ENCODE data around the gene RYR2. TPM values are rescaled to one million over a fixed set of nuclear protein-coding genes. Genes with fewer than 3 reads are reported as not detected.
A peak's percentile ranks its signal among the peaks of the same experiment; 100 is the strongest.

RYR2 gene
- polyA plus RNA-seq, 1 of the 3 experiments (the other 2 are of a cell fraction) = under 0.01 TPM

- TF ChIP-seq ZBTB33 (IDR thresholded peaks at IDR 0.05; ENCODE audit: borderline replicate concordance, low read depth) = no peak
- no peak for TF ChIP-seq RXRA (IDR thresholded peaks at IDR 0.05; ENCODE audit: borderline replicate concordance, low read depth)
- TF ChIP-seq FOXM1 (IDR thresholded peaks at IDR 0.05; ENCODE audit: low read depth) = no peak
- TF ChIP-seq GABPA (IDR thresholded peaks at IDR 0.05; ENCODE audit: low read depth) = no peak
These were observed 821.2 kb downstream of the RYR2 start (continued) for GRCh38 chr1:237863234-237863633.

GRCh38 chr1:237864338-237865244 lies 822.6 kb downstream of the RYR2 start:
- Histone ChIP-seq H2AFZ (ENCODE audit: low read depth) (peak overlapping the region; percentile 59), H3K9me2 (no peaks in the 10 kb centered on the region), H3K4me2 (peak overlapping the region; percentile 73; the same call in 1 of the 2 replicates), H3K27me3 (ENCODE audit: insufficient read depth) (no peaks in the 10 kb centered on the region), H3K9me3 (no peaks in the 10 kb centered on the region), H3K79me2 (ENCODE audit: insufficient read depth) (no peaks in the 10 kb centered on the region), H3K4me1 (ENCODE audit: control insufficient read depth in 1 of 2, insufficient read depth in 2 of 2, low read depth in 1 of 2, low read length in 1 of 2) (peaks cover 0 to 7% of the 10 kb centered on the region in 2 experiments; a peak in 2 of 4 replicates), H3K36me3 (replicated peaks in 1 of 2; ENCODE audit: control insufficient read depth in 1 of 2, insufficient read depth in 2 of 2, low read length in 1 of 2) (no peaks in the 10 kb centered on the region), H4K20me1 (ENCODE audit: insufficient read depth) (no peaks in the 10 kb centered on the region), H3K27ac (ENCODE audit: low read depth in 2 of 2, low read length in 1 of 2) (peak overlapping the region in 1 of 2 experiments; percentile 74; a peak in 2 of 4 replicates), H3K9ac (no peak overlapping the region), H3K4me3 (ENCODE audit: low read depth in 2 of 2, low read length in 1 of 2) (peak overlapping the region; percentile 31 to 60), H3F3A (replicated peaks; ENCODE audit: insufficient read depth) (no peaks in the 10 kb centered on the region)
- DNase-seq = peak; percentile 81
- ChIA-PET POLR2A (no interaction called here), CTCF (interaction anchor here (0.6 to 8.8 kb wide), 115 partner anchors 9 to 1970 kb away, joined by 3 to 126 read pairs (median 3); partner anchors contain the start of genes CHRM3 and ZP4)
- WGBS (ENCODE audit: low lambda C conversion rate) = 29% methylated on average over 9 of the region's 25 CpGs
- TF ChIP-seq SMC3 (IDR thresholded peaks at IDR 0.05; ENCODE audit: low read depth, low read length) (peak; percentile 93), USF1 (IDR thresholded peaks at IDR 0.05; ENCODE audit: borderline replicate concordance, low read depth) (peak; percentile 57; the same call in 1 of the 2 replicates), YY1 (IDR thresholded peaks at IDR 0.05; ENCODE audit: low read depth) (no peak), RXRA (IDR thresholded peaks at IDR 0.05; ENCODE audit: borderline replicate concordance, low read depth) (no peak; the same call in 1 of the 2 replicates), FOXM1 (IDR thresholded peaks at IDR 0.05; ENCODE audit: low read depth) (no peak), GABPA (IDR thresholded peaks at IDR 0.05; ENCODE audit: low read depth) (no peak), RCOR1 (IDR thresholded peaks at IDR 0.05; ENCODE audit: low read length) (peak; percentile 57; the same call in 1 of the 2 replicates), FOXJ3 (CRISPR knock-in tag; IDR thresholded peaks at IDR 0.05) (no peak), CHD2 (IDR thresholded peaks at IDR 0.05; ENCODE audit: low read length, partially characterized antibody) (peak; percentile 38), NFIC (IDR thresholded peaks at IDR 0.05; ENCODE audit: borderline replicate concordance) (peak; percentile 71), ELF1 (IDR thresholded peaks at IDR 0.05) (no peak), USF2 (IDR thresholded peaks at IDR 0.05; ENCODE audit: borderline replicate concordance, low read depth, low read length) (0 out of 2 replicates have a peak, but pooled peaks have one; percentile 28), ZBTB33 (IDR thresholded peaks at IDR 0.05; ENCODE audit: borderline replicate concordance, low read depth) (no peak), NRF1 (IDR thresholded peaks at IDR 0.05; ENCODE audit: low read depth, low read length) (no peak), SIN3A (IDR thresholded peaks at IDR 0.05; ENCODE audit: borderline replicate concordance, low read depth, low read length) (peak; percentile 60; the same call in 1 of the 2 replicates), EP300 (IDR thresholded peaks at IDR 0.05; ENCODE audit: borderline replicate concordance in 1 of 2, low read depth in 1 of 2, low read length in 1 of 2) (peak in 1 of 2 experiments; percentile 49; a peak in 1 of 4 replicates), GATA2 (CRISPR knock-in tag; IDR thresholded peaks at IDR 0.05) (peak; percentile 9; the same call in 1 of the 2 replicates), PBX3 (IDR thresholded peaks at IDR 0.05) (no peak), TEAD4 (IDR thresholded peaks at IDR 0.05; ENCODE audit: borderline replicate concordance, insufficient read depth) (no peak)

All from SK-N-SH (cell line).